SU-DHL-6 (cell line): ENCODE results near the gene BPIFB4.

Source experiments
- EZH2phosphoT487 ChIP-seq: fragments of 200-600 bp; sonication (generic), shearing (Covaris generic); conservative IDR thresholded peaks from 2 replicates; pipeline ENCODE4 v1.6.1; 2018; ENCODE audit warnings: mild to moderate bottlenecking, antibody characterized with exemption, low read length, moderate library complexity, mixed read lengths
- TF ChIP-seq, protein P1 (sequence below): fragments of 200-600 bp; sonication (generic); IDR thresholded peaks from one replicate; pipeline ENCODE4 v1.5.1; 2017; ENCODE audit warnings: antibody characterized with exemption, mild to moderate bottlenecking, low read length, moderate library complexity; ENCODE audit not compliant: insufficient read depth, poor library complexity, severe bottlenecking

DNA sequence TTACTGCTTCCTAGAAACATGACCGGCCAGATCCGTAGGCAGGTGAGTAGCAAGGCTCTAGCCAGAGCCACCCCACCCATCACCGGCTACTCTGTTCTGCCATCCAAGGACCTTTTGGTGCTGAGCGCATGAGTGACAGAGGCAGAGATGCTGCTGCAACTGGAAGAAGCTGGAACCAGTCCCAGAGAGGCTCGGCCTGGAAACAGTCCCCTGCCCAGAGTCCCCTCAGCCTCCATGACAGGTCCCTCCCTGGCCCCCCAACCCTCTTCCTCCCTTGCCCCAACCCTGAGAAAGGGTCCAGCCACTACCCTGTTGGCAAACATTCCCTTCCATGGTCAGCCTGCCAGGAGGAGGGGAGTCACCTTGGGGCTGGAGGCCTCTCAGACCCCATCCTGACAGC, 31.9 kb downstream of the BPIFB4 start:
- TF ChIP-seq, protein P1, sequence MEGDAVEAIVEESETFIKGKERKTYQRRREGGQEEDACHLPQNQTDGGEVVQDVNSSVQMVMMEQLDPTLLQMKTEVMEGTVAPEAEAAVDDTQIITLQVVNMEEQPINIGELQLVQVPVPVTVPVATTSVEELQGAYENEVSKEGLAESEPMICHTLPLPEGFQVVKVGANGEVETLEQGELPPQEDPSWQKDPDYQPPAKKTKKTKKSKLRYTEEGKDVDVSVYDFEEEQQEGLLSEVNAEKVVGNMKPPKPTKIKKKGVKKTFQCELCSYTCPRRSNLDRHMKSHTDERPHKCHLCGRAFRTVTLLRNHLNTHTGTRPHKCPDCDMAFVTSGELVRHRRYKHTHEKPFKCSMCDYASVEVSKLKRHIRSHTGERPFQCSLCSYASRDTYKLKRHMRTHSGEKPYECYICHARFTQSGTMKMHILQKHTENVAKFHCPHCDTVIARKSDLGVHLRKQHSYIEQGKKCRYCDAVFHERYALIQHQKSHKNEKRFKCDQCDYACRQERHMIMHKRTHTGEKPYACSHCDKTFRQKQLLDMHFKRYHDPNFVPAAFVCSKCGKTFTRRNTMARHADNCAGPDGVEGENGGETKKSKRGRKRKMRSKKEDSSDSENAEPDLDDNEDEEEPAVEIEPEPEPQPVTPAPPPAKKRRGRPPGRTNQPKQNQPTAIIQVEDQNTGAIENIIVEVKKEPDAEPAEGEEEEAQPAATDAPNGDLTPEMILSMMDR = no peak
- no peak for TF ChIP-seq EZH2phosphoT487
